SH-SY5Y (cell line): ENCODE data around the gene CLEC16A.

Experiments
- GATA2 ChIP-seq: IDR thresholded peaks from 2 replicates; pipeline ENCODE4 v1.6.1; 2011; ENCODE audit warnings: mild to moderate bottlenecking, low read depth, low read length
- GATA3 ChIP-seq: IDR thresholded peaks from 2 replicates; pipeline ENCODE4 v1.6.1; 2011; ENCODE audit warnings: low read depth, mild to moderate bottlenecking, low read length, moderate library complexity

The CLEC16A gene

GRCh38 chr16:10942352-10943063 lies 1.9 kb upstream of the CLEC16A start, which contains the start of gene DEXI:
TSS of gene DEXI (minus strand) at chr16:10942468. CDS start at chr16:10942005, 463 bp downstream.
- TF ChIP-seq GATA3 (no peak), GATA2 (no peak)

- TF ChIP-seq GATA2 (no peak), GATA3 (no peak)
These were observed 1.4 kb upstream of the CLEC16A start for GRCh38 chr16:10943064-10943353.

GRCh38 chr16:10945065-10945787 lies 862 bp downstream of the CLEC16A start:
- TF ChIP-seq GATA3, result no peak
- TF ChIP-seq GATA2, result no peak

GRCh38 chr16:10946308-10946707 lies 1.9 kb downstream of the CLEC16A start:
- no peak for TF ChIP-seq GATA3
- no peak for TF ChIP-seq GATA2

- TF ChIP-seq GATA3 (no peak), GATA2 (no peak)
These were observed 2.9 kb downstream of the CLEC16A start for GRCh38 chr16:10947211-10947787.

- TF ChIP-seq GATA2 (no peak), GATA3 (no peak)
These were observed 5.1 kb downstream of the CLEC16A start for GRCh38 chr16:10949424-10949970.

GRCh38 chr16:10950393-10950792 lies 6.0 kb downstream of the CLEC16A start:
- TF ChIP-seq GATA2 (no peak), GATA3 (no peak)

- TF ChIP-seq GATA2, result no peak
- TF ChIP-seq GATA3, result no peak
These were observed 6.7 kb downstream of the CLEC16A start for GRCh38 chr16:10951026-10951425.

GRCh38 chr16:10954903-10955302 lies 10.5 kb downstream of the CLEC16A start:
- TF ChIP-seq GATA3 (no peak), GATA2 (no peak)

GRCh38 chr16:10957771-10958482 lies 13.6 kb downstream of the CLEC16A start:
- peak; percentile 60 for TF ChIP-seq GATA3
- no peak for TF ChIP-seq GATA2

- no peak for TF ChIP-seq GATA3
- TF ChIP-seq GATA2, result no peak
These were observed 14.8 kb downstream of the CLEC16A start for GRCh38 chr16:10959161-10959560.

- TF ChIP-seq GATA2 (no peak), GATA3 (no peak)
These were observed 16.9 kb downstream of the CLEC16A start for GRCh38 chr16:10961231-10961630.

GRCh38 chr16:10964039-10964890 lies 19.9 kb downstream of the CLEC16A start:
- TF ChIP-seq GATA2, result no peak
- no peak for TF ChIP-seq GATA3
